ENCODE data around the gene CACNA1B. TPM values are rescaled to one million over a fixed set of nuclear protein-coding genes. Genes with fewer than 3 reads are reported as not detected.

CACNA1B gene
- polyA plus RNA-seq, 1 experiment = 0.01 TPM

DNA sequence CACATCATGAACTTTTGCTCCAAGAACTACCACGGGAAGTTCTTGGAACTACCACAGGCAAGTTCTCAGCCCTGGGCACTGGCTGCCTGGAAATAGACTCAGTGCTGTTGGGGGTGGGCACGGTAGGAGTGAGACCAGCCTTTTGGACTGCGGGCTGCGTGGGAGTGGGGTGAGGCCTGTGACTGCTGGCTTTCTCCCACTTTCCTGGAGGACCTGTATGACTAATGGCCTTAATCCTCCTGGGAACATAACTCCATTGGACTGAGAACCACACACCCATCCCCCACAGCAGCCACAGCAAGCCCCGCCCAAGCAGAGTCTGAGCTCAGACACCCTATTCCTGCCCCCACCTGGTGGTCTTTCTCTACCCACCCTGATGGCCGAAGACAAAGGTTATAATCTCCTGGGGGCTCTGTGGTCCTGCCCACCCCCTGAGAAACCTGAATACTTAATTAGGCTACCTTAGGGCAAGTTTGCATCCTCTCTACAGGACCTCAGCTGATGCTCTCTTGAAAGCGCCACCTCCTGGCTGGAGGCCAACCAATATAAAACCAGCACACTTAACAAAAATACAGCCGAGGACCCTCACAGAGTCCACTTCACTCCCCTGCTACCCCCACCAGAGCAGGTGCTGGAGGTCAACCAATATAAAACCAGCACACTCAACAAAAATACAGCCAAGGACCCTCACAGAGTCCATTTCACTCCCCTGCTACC lies 112.6 kb downstream of the CACNA1B start:
- Histone ChIP-seq H3K9me3 (ENCODE audit: control insufficient read depth, insufficient read depth, low read length) (peaks cover 47% of the 10 kb centered on the region), H3K27ac (ENCODE audit: low read depth, low read length) (no peak overlapping the region), H3K4me3 (ENCODE audit: low read depth, low read length) (no peak overlapping the region), H3K27me3 (ENCODE audit: control insufficient read depth, insufficient read depth, low read length) (no peaks in the 10 kb centered on the region)
- POLR2A ChIA-PET = no interaction called here
- CTCF ChIA-PET = no interaction called here
- TF ChIP-seq, protein P1, sequence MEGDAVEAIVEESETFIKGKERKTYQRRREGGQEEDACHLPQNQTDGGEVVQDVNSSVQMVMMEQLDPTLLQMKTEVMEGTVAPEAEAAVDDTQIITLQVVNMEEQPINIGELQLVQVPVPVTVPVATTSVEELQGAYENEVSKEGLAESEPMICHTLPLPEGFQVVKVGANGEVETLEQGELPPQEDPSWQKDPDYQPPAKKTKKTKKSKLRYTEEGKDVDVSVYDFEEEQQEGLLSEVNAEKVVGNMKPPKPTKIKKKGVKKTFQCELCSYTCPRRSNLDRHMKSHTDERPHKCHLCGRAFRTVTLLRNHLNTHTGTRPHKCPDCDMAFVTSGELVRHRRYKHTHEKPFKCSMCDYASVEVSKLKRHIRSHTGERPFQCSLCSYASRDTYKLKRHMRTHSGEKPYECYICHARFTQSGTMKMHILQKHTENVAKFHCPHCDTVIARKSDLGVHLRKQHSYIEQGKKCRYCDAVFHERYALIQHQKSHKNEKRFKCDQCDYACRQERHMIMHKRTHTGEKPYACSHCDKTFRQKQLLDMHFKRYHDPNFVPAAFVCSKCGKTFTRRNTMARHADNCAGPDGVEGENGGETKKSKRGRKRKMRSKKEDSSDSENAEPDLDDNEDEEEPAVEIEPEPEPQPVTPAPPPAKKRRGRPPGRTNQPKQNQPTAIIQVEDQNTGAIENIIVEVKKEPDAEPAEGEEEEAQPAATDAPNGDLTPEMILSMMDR (IDR thresholded peaks at IDR 0.05; ENCODE audit: low read depth, low read length) = no peak
- no peak for DNase-seq (ENCODE audit: low read depth, low spot score)

DNA sequence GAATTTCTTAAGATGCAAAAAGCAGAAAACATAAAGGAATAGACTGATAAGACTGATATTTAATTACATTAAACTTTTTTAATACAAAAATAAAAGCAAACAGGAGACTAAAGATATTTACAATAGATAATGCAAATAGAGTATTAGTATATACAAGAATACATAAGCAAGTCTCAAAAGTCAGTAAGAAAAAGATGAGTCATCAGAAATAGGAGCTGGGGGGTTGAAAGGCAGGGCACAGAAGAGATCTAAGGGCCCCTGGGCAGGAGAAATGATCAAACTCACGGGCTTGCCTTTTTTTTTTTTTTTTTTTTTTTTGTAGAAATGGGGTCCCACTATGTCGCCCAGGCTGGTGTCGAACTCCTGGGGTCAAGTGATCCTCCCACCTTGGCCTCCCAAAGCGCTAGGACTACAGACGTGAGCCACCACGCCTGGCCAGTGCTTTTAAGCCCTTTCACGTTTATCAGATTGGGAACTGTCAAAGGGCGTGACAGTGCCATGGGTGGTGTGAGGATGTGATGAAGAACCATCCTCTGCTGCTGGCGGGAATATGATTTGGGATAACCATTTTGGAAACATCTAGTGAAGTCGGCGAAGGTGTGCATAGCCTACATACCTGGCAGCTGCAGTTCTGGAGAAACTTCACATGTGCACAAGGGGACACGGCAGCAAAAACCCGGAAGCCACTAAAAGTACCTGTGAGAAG lies 126.1 kb downstream of the CACNA1B start:
- ChIA-PET CTCF (no interaction called here), POLR2A (no interaction called here)
- DNase-seq (ENCODE audit: low read depth, low spot score) = no peak
- Histone ChIP-seq H3K27me3 (ENCODE audit: control insufficient read depth, insufficient read depth, low read length) (no peaks in the 10 kb centered on the region), H3K27ac (ENCODE audit: low read depth, low read length) (no peak overlapping the region), H3K9me3 (ENCODE audit: control insufficient read depth, insufficient read depth, low read length) (peaks cover 39% of the 10 kb centered on the region), H3K4me3 (ENCODE audit: low read depth, low read length) (no peak overlapping the region)
- TF ChIP-seq, protein P1 (IDR thresholded peaks at IDR 0.05; ENCODE audit: low read depth, low read length) = no peak

DNA sequence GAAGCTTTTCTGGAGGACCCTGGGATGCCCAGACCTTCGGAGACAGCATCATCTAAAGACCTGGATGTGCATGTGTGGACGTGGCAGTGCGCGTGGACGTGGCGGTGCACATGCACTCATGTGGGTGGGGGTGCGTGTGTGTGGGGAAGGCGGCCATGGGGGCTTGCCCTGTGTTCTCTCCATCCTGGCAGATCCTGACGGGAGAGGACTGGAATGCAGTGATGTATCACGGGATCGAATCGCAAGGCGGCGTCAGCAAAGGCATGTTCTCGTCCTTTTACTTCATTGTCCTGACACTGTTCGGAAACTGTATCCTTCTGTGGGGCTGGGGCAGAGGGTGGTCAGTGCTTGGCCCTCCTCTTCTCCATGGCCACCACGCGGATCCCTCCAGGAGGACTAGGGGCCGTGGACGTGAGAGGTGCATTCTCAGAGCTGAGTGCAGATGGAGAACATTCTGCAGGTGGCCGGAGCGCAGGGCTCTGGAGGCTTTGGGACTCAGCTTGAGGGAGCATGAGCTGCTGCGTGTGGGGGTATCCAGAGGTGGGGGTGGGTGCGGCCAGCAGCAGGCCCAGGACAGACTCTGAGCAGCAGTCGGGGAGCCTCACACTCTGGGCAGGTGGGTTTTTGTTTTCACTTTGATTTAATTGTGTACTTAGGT lies 129.1 kb downstream of the CACNA1B start:
- H3K9me3 ChIP-seq (ENCODE audit: control insufficient read depth, insufficient read depth, low read length) = peaks cover 63% of the 10 kb centered on the region
- H3K27ac ChIP-seq (ENCODE audit: low read depth, low read length) = no peak overlapping the region
- H3K4me3 ChIP-seq (ENCODE audit: low read depth, low read length) = no peak overlapping the region
- DNase-seq (ENCODE audit: low read depth, low spot score) = no peak
- H3K27me3 ChIP-seq (ENCODE audit: control insufficient read depth, insufficient read depth, low read length) = no peaks in the 10 kb centered on the region
- TF ChIP-seq, protein P1 (IDR thresholded peaks at IDR 0.05; ENCODE audit: low read depth, low read length) = no peak
- POLR2A ChIA-PET = no interaction called here
- CTCF ChIA-PET = no interaction called here

DNA sequence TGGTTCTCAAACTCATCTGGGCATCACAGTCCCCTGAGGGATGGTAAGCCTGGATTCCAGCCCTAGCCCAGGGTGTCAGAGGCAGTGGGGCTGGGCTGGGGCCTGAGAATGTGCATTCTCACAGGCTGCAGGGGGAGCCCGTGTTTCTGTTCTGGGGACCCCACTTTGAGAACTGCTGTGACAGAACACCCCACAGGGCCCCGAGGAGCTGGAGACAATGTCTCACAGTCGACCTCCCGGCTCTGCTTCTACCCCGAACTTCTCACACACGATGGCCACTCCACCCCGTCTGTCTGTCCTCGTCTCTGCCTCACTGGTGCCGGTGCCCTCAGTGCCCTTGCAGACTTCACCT lies 130.0 kb downstream of the CACNA1B start:
- H3K27me3 ChIP-seq (ENCODE audit: control insufficient read depth, insufficient read depth, low read length) = no peaks in the 10 kb centered on the region
- DNase-seq (ENCODE audit: low read depth, low spot score) = no peak
- TF ChIP-seq, protein P1 (IDR thresholded peaks at IDR 0.05; ENCODE audit: low read depth, low read length) = no peak
- ChIA-PET CTCF (no interaction called here), POLR2A (no interaction called here)
- H3K9me3 ChIP-seq (ENCODE audit: control insufficient read depth, insufficient read depth, low read length) = peaks cover 67% of the 10 kb centered on the region
- no peak overlapping the region for H3K4me3 ChIP-seq (ENCODE audit: low read depth, low read length)
- H3K27ac ChIP-seq (ENCODE audit: low read depth, low read length) = no peak overlapping the region

Data from AG04450 (cell line).